Mammary epithelial cell (primary cell): ENCODE data around the gene SCG2.

ENCODE experiments used
- EZH2 ChIP-seq: IDR thresholded peaks from 2 replicates; pipeline ENCODE4 v1.6.1; 2012; ENCODE audit warnings: low read length, inconsistent platforms, borderline replicate concordance
- TF ChIP-seq, protein P1 (sequence below), 2 donors: IDR thresholded peaks in 1 of 2; conservative IDR thresholded peaks in 1 of 2; 2 replicates each; pipeline ENCODE4 v1.5.1; 2011 to 2012; ENCODE audit warnings: inconsistent platforms in 2 of 2, low read length in 2 of 2, mild to moderate bottlenecking in 2 of 2, control low read depth in 1 of 2, low read depth in 1 of 2; ENCODE audit not compliant: insufficient read depth in 1 of 2; ENCODE audit errors: extremely low read depth in 1 of 2

DNA sequence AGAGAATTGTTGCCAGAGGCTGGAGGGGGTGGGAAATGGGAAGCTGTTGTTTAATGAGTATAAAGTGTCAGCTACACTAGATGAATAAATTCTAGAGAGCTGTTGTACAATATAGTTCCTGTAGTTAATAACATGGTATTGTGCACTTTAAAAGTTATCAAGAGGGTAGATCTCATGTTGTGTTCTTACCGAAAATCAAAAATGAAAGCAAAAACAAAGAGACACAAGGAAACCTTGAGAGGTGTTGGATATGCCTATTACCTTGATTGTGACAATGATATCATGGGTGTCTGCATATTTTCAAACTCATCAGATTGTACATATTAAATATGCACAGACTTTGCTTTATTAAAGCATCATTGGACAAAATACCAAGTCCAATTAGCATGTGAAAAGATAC is 43.2 kb downstream of the SCG2 start:
- TF ChIP-seq, protein P1, sequence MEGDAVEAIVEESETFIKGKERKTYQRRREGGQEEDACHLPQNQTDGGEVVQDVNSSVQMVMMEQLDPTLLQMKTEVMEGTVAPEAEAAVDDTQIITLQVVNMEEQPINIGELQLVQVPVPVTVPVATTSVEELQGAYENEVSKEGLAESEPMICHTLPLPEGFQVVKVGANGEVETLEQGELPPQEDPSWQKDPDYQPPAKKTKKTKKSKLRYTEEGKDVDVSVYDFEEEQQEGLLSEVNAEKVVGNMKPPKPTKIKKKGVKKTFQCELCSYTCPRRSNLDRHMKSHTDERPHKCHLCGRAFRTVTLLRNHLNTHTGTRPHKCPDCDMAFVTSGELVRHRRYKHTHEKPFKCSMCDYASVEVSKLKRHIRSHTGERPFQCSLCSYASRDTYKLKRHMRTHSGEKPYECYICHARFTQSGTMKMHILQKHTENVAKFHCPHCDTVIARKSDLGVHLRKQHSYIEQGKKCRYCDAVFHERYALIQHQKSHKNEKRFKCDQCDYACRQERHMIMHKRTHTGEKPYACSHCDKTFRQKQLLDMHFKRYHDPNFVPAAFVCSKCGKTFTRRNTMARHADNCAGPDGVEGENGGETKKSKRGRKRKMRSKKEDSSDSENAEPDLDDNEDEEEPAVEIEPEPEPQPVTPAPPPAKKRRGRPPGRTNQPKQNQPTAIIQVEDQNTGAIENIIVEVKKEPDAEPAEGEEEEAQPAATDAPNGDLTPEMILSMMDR (conservative IDR thresholded peaks at IDR 0.05 in 1 of 2, IDR thresholded peaks at IDR 0.05 in 1 of 2; ENCODE audit: extremely low read depth in 1 of 2, insufficient read depth in 1 of 2, low read depth in 1 of 2, low read length in 2 of 2) = no peak
- no peak for TF ChIP-seq EZH2
